Measurements from ENCODE around the gene IFITM5. TPM values are rescaled to one million over a fixed set of nuclear protein-coding genes. Genes with fewer than 3 reads are reported as not detected.
A peak's percentile ranks its signal among the peaks of the same experiment; 100 is the strongest.
"Not testable (repeated sequence)": the region's sequence is repeated elsewhere in the genome, so short reads cannot be mapped to it uniquely, and the experiment has no call there.

Gene IFITM5
- total and polyA plus RNA-seq, 2 of the 8 experiments (the other 6 are each of a cell fraction or from before 2014, with no cell fraction given) = not detected

DNA sequence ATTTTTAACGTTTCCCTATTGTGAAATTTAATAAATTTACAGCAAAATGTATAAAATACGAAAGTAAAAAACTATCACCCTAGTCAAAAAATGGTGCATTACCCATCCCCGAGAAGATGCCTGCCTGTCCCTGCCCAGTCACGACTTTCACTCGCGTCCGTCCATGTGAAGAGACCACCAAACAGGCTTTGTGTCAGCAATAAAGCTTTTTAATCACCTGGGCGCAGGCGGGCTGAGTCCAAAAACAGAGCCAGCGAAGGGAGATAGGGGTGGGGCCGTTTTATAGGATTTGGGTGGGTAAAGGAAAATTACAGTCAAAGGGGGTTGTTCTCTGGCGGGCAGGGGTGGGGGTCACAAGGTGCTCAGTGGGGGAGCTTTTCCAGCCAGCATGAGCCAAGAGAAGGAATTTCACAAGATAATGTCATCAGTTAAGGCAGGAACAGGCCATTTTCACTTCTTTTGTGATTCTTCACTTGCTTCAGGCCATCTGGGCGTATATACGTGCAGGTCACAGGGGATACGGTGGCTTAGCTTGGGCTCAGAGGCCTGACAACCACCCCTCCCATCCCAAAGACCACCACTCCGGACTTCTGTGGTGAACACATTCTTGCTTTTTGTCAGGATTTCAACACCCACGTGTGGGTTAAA, 34.4 kb upstream of the IFITM5 start:
- Histone ChIP-seq H3K4ac (replicated peaks; ENCODE audit: insufficient read length, low read depth, low read length) (peak overlapping the region; percentile 82), H3K9ac (replicated peaks in 1 of 4; ENCODE audit: extremely low read depth in 1 of 4, low read depth in 3 of 4, low read length in 3 of 4) (peak overlapping the region in 3 of 4 experiments; percentile 14 to 51 (median 32); a peak in 3 of 7 replicates), H2BK15ac (ENCODE audit: low read length) (peak overlapping the region; percentile 13; the same call in 1 of the 2 replicates), H2AFZ (ENCODE audit: low read length) (0 out of 2 replicates have a peak overlapping the region, but pooled peaks have one; percentile 30), H2BK5ac (ENCODE audit: low read depth, low read length) (peak overlapping the region; percentile 93), H4K5ac (ENCODE audit: insufficient read length, low read depth, low read length) (peak overlapping the region; percentile 91), H3K4me2 (ENCODE audit: insufficient read depth in 1 of 2, low read depth in 2 of 2, low read length in 2 of 2) (peak overlapping the region; percentile 49 to 75; a peak in 3 of 4 replicates), H2BK20ac (ENCODE audit: low read length) (peak overlapping the region; percentile 100), H2BK120ac (replicated peaks; ENCODE audit: low read depth, low read length) (peak overlapping the region; percentile 91), H3K4me1 (replicated peaks in 1 of 4; ENCODE audit: control insufficient read depth in 3 of 4, insufficient read depth in 4 of 4, low read length in 3 of 4) (peaks cover 7 to 25% (median 18%) of the 10 kb centered on the region in 4 experiments), H3K9me3 (ENCODE audit: insufficient read depth in 2 of 2, low read depth in 1 of 2, low read length in 1 of 2) (peaks cover 10 to 11% of the 10 kb centered on the region in 2 experiments; a peak in 3 of 4 replicates), H2BK12ac (ENCODE audit: low read depth, low read length) (peak overlapping the region; percentile 78), H3K27ac (ENCODE audit: low read depth, low read length) (peak overlapping the region; percentile 76), H4K91ac (replicated peaks; ENCODE audit: insufficient read length, low read length) (peak overlapping the region; percentile 99), H3K18ac (ENCODE audit: extremely low read depth, low read length) (peak overlapping the region; percentile 89), H3K4me3 (ENCODE audit: extremely low read depth in 1 of 4, insufficient read depth in 2 of 4, low read depth in 3 of 4, low read length in 4 of 4) (peak overlapping the region in 2 of 4 experiments; percentile 9 to 23; a peak in 2 of 8 replicates), H2AK5ac (ENCODE audit: low read depth, low read length) (0 out of 2 replicates have a peak overlapping the region, but pooled peaks have one; percentile 66)
- not testable (repeated sequence) for H3K14ac ChIP-seq (ENCODE audit: insufficient read length); H4K20me1 ChIP-seq (replicated peaks in 1 of 2; ENCODE audit: control insufficient read depth in 1 of 2, insufficient read depth in 2 of 2, low read length in 2 of 2); H3K56ac ChIP-seq (replicated peaks; ENCODE audit: insufficient read length, low read depth, low read length); DNase-seq (ENCODE audit: low read depth in 1 of 2, low spot score in 2 of 2); H3K27me3 ChIP-seq (replicated peaks in 1 of 4; ENCODE audit: control insufficient read depth in 3 of 4, extremely low read depth in 1 of 4, insufficient read depth in 3 of 4, low read length in 3 of 4); H3K79me2 ChIP-seq (ENCODE audit: control insufficient read depth in 1 of 2, insufficient read depth in 2 of 2, low read length in 2 of 2); H3K23ac ChIP-seq (ENCODE audit: insufficient read length); H3K23me2 ChIP-seq (ENCODE audit: low read depth, low read length); H4K8ac ChIP-seq (ENCODE audit: extremely low read depth, insufficient read depth, low read length); H3K79me1 ChIP-seq (ENCODE audit: low read depth, low read length); H3K36me3 ChIP-seq (ENCODE audit: control insufficient read depth in 2 of 4, insufficient read depth in 4 of 4, low read length in 3 of 4)
- POLR2A ChIA-PET (ENCODE audit: partially characterized antibody) = interaction anchor here (0.8 to 2.5 kb wide), 10 partner anchors 9 to 73 kb away, joined by 3 to 17 read pairs (median 4); partner anchors contain the start of gene IFITM3
- CTCF ChIA-PET (ENCODE audit: partially characterized antibody) = interaction anchor here (0.7 to 2.4 kb wide), 7 partner anchors 16 to 108 kb away, joined by 3 to 9 read pairs (median 3); no protein-coding TSS in a partner anchor
- WGBS, 2 experiments (ENCODE audit: extremely low coverage in 1 of 2, insufficient coverage in 1 of 2, insufficient read length in 1 of 2, insufficient replicate concordance in 2 of 2, low coverage in 1 of 2, low lambda C conversion rate in 2 of 2, missing lambda C conversion rate in 1 of 2) = 62% methylated on average over 17 of the region's 17 CpGs; no CpG with 5 or more reads in 1 of the 2 experiments
- peak; percentile 7 for FAIRE-seq
